Measurements from ENCODE around the gene PIK3R3.

DNA sequence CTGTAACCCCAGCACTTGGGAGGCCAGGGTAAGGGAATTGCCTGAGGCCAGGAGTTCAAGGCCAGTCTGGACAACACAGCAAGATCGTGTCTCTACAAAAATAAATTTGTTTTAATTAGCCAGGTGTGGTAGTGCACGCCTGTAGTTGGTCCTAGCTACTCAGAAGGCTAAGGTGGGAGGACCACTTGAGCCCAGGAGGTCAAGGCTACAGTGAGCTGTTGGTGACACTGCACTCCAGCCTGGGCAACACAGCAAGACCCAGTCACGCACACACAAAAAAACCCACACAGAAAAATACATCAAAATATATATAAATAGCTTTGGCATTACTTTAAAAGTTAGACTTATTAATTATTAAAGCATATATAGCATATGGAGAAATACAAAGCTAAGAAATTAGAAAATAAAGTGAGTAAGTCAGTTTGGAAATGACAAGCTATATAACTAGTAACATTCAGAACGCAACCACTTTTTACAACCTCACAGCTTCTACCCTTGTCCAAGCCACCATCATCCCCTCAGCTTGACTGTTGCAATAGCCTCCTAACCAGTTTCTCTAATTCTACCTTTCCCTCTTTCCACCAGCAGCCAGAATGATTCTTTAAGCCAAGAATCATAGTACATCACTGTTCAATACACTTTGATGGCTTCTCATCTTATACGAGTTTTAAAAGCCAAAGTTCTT, 14.5 kb downstream of the PIK3R3 start:
- TF ChIP-seq, protein P1, sequence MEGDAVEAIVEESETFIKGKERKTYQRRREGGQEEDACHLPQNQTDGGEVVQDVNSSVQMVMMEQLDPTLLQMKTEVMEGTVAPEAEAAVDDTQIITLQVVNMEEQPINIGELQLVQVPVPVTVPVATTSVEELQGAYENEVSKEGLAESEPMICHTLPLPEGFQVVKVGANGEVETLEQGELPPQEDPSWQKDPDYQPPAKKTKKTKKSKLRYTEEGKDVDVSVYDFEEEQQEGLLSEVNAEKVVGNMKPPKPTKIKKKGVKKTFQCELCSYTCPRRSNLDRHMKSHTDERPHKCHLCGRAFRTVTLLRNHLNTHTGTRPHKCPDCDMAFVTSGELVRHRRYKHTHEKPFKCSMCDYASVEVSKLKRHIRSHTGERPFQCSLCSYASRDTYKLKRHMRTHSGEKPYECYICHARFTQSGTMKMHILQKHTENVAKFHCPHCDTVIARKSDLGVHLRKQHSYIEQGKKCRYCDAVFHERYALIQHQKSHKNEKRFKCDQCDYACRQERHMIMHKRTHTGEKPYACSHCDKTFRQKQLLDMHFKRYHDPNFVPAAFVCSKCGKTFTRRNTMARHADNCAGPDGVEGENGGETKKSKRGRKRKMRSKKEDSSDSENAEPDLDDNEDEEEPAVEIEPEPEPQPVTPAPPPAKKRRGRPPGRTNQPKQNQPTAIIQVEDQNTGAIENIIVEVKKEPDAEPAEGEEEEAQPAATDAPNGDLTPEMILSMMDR (conservative IDR thresholded peaks at IDR 0.05; ENCODE audit: low read depth, low read length): no peak
- no peak for TF ChIP-seq EZH2 (IDR thresholded peaks at IDR 0.05; ENCODE audit: borderline replicate concordance, low read depth, low read length, poor library complexity, severe bottlenecking)
